ENCODE results near the gene CNGA3. TPM values are rescaled to one million over a fixed set of nuclear protein-coding genes. Genes with fewer than 3 reads are reported as not detected.

CNGA3 gene
- total RNA-seq, 1 experiment from 2014 or later: not detected

GRCh38 chr2:98298683-98299164, 47.5 kb upstream of the CNGA3 start:
- WGBS (ENCODE audit: extremely low coverage, insufficient read length, low lambda C conversion rate): no CpG with 5 or more reads among the region's 6 CpGs
- no peak overlapping the region for H3K56ac ChIP-seq (ENCODE audit: insufficient read length, low read depth, low read length)
- H3K27me3 Mint-ChIP-seq (ENCODE audit: low read depth): peaks cover 8% of the 10 kb centered on the region

More at GRCh38 chr2:98298683-98299164, 47.5 kb upstream of the CNGA3 start:
- H3K79me2 ChIP-seq (ENCODE audit: insufficient read depth, low read length): no peaks in the 10 kb centered on the region
- Mint-ChIP-seq H3K36me3 (ENCODE audit: insufficient read depth in 1 of 3, low read depth in 3 of 3) (no peaks in the 10 kb centered on the region; a peak in 1 of 7 replicates), H3K27ac (no peak overlapping the region), H3K4me3 (no peak overlapping the region; a peak in 1 of 5 replicates), H3K9me3 (no peaks in the 10 kb centered on the region), H3K4me1 (peaks cover 15 to 19% of the 10 kb centered on the region in 2 experiments)
- no peak overlapping the region for H2BK12ac ChIP-seq (ENCODE audit: insufficient read length, low read depth, low read length)
- H2AK5ac ChIP-seq (ENCODE audit: insufficient read length, low read length): no peak overlapping the region
- no peak overlapping the region for H4K8ac ChIP-seq (replicated peaks; ENCODE audit: insufficient read length, low read depth, low read length)
- no peak overlapping the region for H4K5ac ChIP-seq (ENCODE audit: insufficient read length, low read depth, low read length)
- TF ChIP-seq CTCF (conservative IDR thresholded peaks at IDR 0.05): no peak
- H3K27me3 ChIP-seq (ENCODE audit: insufficient read depth, low read length): no peaks in the 10 kb centered on the region
- H2AFZ ChIP-seq (ENCODE audit: low read length): no peak overlapping the region
- H3K23me2 ChIP-seq (ENCODE audit: insufficient read length, low read depth, low read length, poor library complexity, severe bottlenecking): no peaks in the 10 kb centered on the region
- no peak for DNase-seq
- H2BK15ac ChIP-seq (ENCODE audit: low read depth, low read length): no peak overlapping the region
- H3K23ac ChIP-seq (ENCODE audit: insufficient read length, low read depth, low read length): no peak overlapping the region
- no peaks in the 10 kb centered on the region for H4K20me1 ChIP-seq (ENCODE audit: control insufficient read depth, insufficient read depth, insufficient read length)
- H3K27ac ChIP-seq (ENCODE audit: insufficient read length, low read depth, low read length): no peak overlapping the region
- H3K9me3 ChIP-seq (ENCODE audit: control insufficient read depth, low read depth, low read length): no peaks in the 10 kb centered on the region
- H3K18ac ChIP-seq (ENCODE audit: insufficient read length, low read depth, low read length): no peak overlapping the region
- no peak overlapping the region for H2BK120ac ChIP-seq (ENCODE audit: low read depth, low read length, poor library complexity, severe bottlenecking)
- H3K9ac ChIP-seq (ENCODE audit: extremely low read depth, insufficient read length, low read length): no peak overlapping the region
- no peak overlapping the region for H3K14ac ChIP-seq (ENCODE audit: insufficient read depth, low read length)
- no peak overlapping the region for H4K91ac ChIP-seq (ENCODE audit: insufficient read length, low read depth, low read length)
- H2BK20ac ChIP-seq (ENCODE audit: low read depth, low read length, poor library complexity, severe bottlenecking): no peak overlapping the region
- H3K4me2 ChIP-seq (ENCODE audit: insufficient read depth, insufficient read length, low read length): no peak overlapping the region
- H3K4ac ChIP-seq (ENCODE audit: low read depth, low read length): no peak overlapping the region
- no peak overlapping the region for H3T11ph ChIP-seq (ENCODE audit: low read length)
- H2BK5ac ChIP-seq (ENCODE audit: insufficient read length, low read length): no peak overlapping the region
- no peaks in the 10 kb centered on the region for H3K4me1 ChIP-seq (ENCODE audit: insufficient read depth, low read length)
- H3K79me1 ChIP-seq (ENCODE audit: insufficient read depth, low read depth, low read length, poor library complexity, severe bottlenecking): no peaks in the 10 kb centered on the region
